Measurements from ENCODE around the gene TAF5L. TPM values are rescaled to one million over a fixed set of nuclear protein-coding genes. Genes with fewer than 3 reads are reported as not detected.

The TAF5L gene
- total and polyA plus RNA-seq, 2 of the 13 experiments (the other 11 are each of a cell fraction or from before 2014, with no cell fraction given), result 10.8 to 18.2 TPM

- TF ChIP-seq THAP7 (CRISPR knock-in tag; IDR thresholded peaks at IDR 0.05) (no peak), TEAD3 (CRISPR knock-in tag; optimal IDR thresholded peaks at IDR 0.05; ENCODE audit: borderline replicate concordance) (peak; percentile 30), ZNF124 (CRISPR knock-in tag; IDR thresholded peaks at IDR 0.05) (0 out of 2 replicates have a peak, but pooled peaks have one; percentile 60), MAFG (CRISPR knock-in tag; IDR thresholded peaks at IDR 0.05) (no peak), KAT8 (CRISPR knock-in tag; IDR thresholded peaks at IDR 0.05) (0 out of 2 replicates have a peak, but pooled peaks have one; percentile 33), NR0B2 (CRISPR knock-in tag; IDR thresholded peaks at IDR 0.05) (0 out of 2 replicates have a peak, but pooled peaks have one; percentile 54), ZNF674 (CRISPR knock-in tag; IDR thresholded peaks at IDR 0.05; ENCODE audit: low read depth) (no peak), ZNF781 (CRISPR knock-in tag; IDR thresholded peaks at IDR 0.05; ENCODE audit: borderline replicate concordance, not compliant biosample characterization) (peak; percentile 26), MTF2 (CRISPR knock-in tag; IDR thresholded peaks at IDR 0.05; ENCODE audit: borderline replicate concordance) (no peak), ZNF576 (CRISPR knock-in tag; IDR thresholded peaks at IDR 0.05) (no peak), ZNF530 (CRISPR knock-in tag; IDR thresholded peaks at IDR 0.05; ENCODE audit: low read depth) (no peak), RARG (CRISPR knock-in tag; IDR thresholded peaks at IDR 0.05; ENCODE audit: low read depth) (no peak), ZNF687 (CRISPR knock-in tag; IDR thresholded peaks at IDR 0.05) (peak; percentile 55), ZNF788 (CRISPR knock-in tag; IDR thresholded peaks at IDR 0.05; ENCODE audit: borderline replicate concordance) (peak; percentile 54; the same call in 1 of the 2 replicates), HOXA9 (CRISPR knock-in tag; IDR thresholded peaks at IDR 0.05; ENCODE audit: borderline replicate concordance) (no peak), ZNF747 (CRISPR knock-in tag; IDR thresholded peaks at IDR 0.05; ENCODE audit: borderline replicate concordance) (no peak), ZBTB38 (CRISPR knock-in tag; IDR thresholded peaks at IDR 0.05) (peak; percentile 46; the same call in 1 of the 2 replicates), ZNF232 (CRISPR knock-in tag; IDR thresholded peaks at IDR 0.05; ENCODE audit: borderline replicate concordance) (no peak), SNAPC5 (CRISPR knock-in tag; IDR thresholded peaks at IDR 0.05; ENCODE audit: borderline replicate concordance) (no peak), POLR2AphosphoS2 (IDR thresholded peaks at IDR 0.05; ENCODE audit: low read depth, low read length) (no peak), BRF2 (CRISPR knock-in tag; IDR thresholded peaks at IDR 0.05) (no peak), ZNF446 (CRISPR knock-in tag; IDR thresholded peaks at IDR 0.05) (no peak)
Observed at GRCh38 chr1:229625071-229625914, 629 bp downstream of the TAF5L start (continued).
